SK-N-SH treated with all-trans-retinoic acid at 6 μM for 48 hours (cell line): ENCODE data around the gene ATP1A2.

Experiments used
- ATAC-seq: fragments of 200-7000 bp; cut with Tn5 transposase; 3 replicates; pipeline ENCODE4 v1.9.1; 2020; ENCODE audit warnings: mild to moderate bottlenecking, moderate library complexity
- BACH2 ChIP-seq: fragments of 250-450 bp; sonication (Bioruptor Pico); IDR thresholded peaks from 2 replicates; pipeline ENCODE4 v1.9.0; 2021; ENCODE audit warnings: mild to moderate bottlenecking, borderline replicate concordance
- CSDC2 ChIP-seq: fragments of 250-450 bp; sonication (Bioruptor Pico); IDR thresholded peaks from 2 replicates; pipeline ENCODE4 v1.5.0; 2020; ENCODE audit warnings: mild to moderate bottlenecking, moderate library complexity
- CSRNP3 ChIP-seq: fragments of 250-450 bp; sonication (Bioruptor Pico); IDR thresholded peaks from 2 replicates; pipeline ENCODE4 v1.5.1; 2021; ENCODE audit warnings: mild to moderate bottlenecking, moderate library complexity
- ESRRG ChIP-seq: fragments of 250-450 bp; sonication (Bioruptor Pico); IDR thresholded peaks from 2 replicates; pipeline ENCODE4 v1.6.1; 2021; ENCODE audit warnings: mild to moderate bottlenecking
- GLIS3 ChIP-seq: fragments of 250-450 bp; sonication (Bioruptor Pico); IDR thresholded peaks from 2 replicates; pipeline ENCODE4 v1.5.0; 2020; ENCODE audit warnings: mild to moderate bottlenecking, moderate library complexity
- ISL1 ChIP-seq: fragments of 250-450 bp; sonication (Bioruptor Pico); IDR thresholded peaks from 2 replicates; pipeline ENCODE4 v2.1.2; 2022; ENCODE audit warnings: mild to moderate bottlenecking, moderate library complexity
- OSR1 ChIP-seq: fragments of 250-450 bp; sonication (Bioruptor Pico); IDR thresholded peaks from 2 replicates; pipeline ENCODE4 v1.8.0; 2022; ENCODE audit warnings: moderate library complexity, mild to moderate bottlenecking, inconsistent platforms
- PPARA ChIP-seq: fragments of 250-450 bp; sonication (Bioruptor Pico); IDR thresholded peaks from 2 replicates; pipeline ENCODE4 v1.5.0; 2020; ENCODE audit warnings: mild to moderate bottlenecking, borderline replicate concordance
- RARB ChIP-seq: fragments of 250-450 bp; sonication (Bioruptor Pico); IDR thresholded peaks from 2 replicates; pipeline ENCODE4 v1.8.0; 2021; ENCODE audit warnings: mild to moderate bottlenecking, moderate library complexity
- SNAI2 ChIP-seq: fragments of 250-450 bp; sonication (Bioruptor Pico); IDR thresholded peaks from 2 replicates; pipeline ENCODE4 v1.5.0; 2020; ENCODE audit warnings: mild to moderate bottlenecking, moderate library complexity
- TCF4 ChIP-seq: fragments of 250-450 bp; sonication (Bioruptor Pico); IDR thresholded peaks from 2 replicates; pipeline ENCODE4 v1.8.0; 2021; ENCODE audit warnings: mild to moderate bottlenecking, moderate library complexity, borderline replicate concordance
- TOX ChIP-seq: fragments of 250-450 bp; sonication (Bioruptor Pico); IDR thresholded peaks from 2 replicates; pipeline ENCODE4 v1.8.0; 2021; ENCODE audit warnings: mild to moderate bottlenecking, moderate library complexity, borderline replicate concordance
- TSHZ2 ChIP-seq: fragments of 250-450 bp; sonication (Bioruptor Pico); IDR thresholded peaks from 2 replicates; pipeline ENCODE4 v1.5.0; 2020; ENCODE audit warnings: mild to moderate bottlenecking, moderate library complexity
- ZFP3 ChIP-seq: fragments of 250-450 bp; sonication (Bioruptor Pico); IDR thresholded peaks from 2 replicates; pipeline ENCODE4 v1.5.0; 2020; ENCODE audit warnings: mild to moderate bottlenecking, moderate library complexity
- ZFP30 ChIP-seq: fragments of 450-650 bp; formaldehyde crosslinking; IDR thresholded peaks from 2 replicates; pipeline ENCODE4 v1.5.0; 2022; ENCODE audit warnings: mild to moderate bottlenecking, moderate library complexity
- ZNF565 ChIP-seq: fragments of 450-650 bp; formaldehyde crosslinking; conservative IDR thresholded peaks from 2 replicates; pipeline ENCODE4 v1.5.0; 2020; ENCODE audit warnings: low read depth, mild to moderate bottlenecking, moderate library complexity
- ZNF70 ChIP-seq: fragments of 450-650 bp; formaldehyde crosslinking; IDR thresholded peaks from 2 replicates; pipeline ENCODE4 v1.5.0; 2020; ENCODE audit warnings: mild to moderate bottlenecking, moderate library complexity
- ZNF8 ChIP-seq: fragments of 450-650 bp; formaldehyde crosslinking; IDR thresholded peaks from 2 replicates; pipeline ENCODE4 v1.5.0; 2020; ENCODE audit warnings: mild to moderate bottlenecking, moderate library complexity
- TF ChIP-seq, protein P1 (sequence below): fragments of 250-450 bp; sonication (Bioruptor Pico); IDR thresholded peaks from 2 replicates; pipeline ENCODE4 v1.5.1; 2020; ENCODE audit warnings: low read depth, mild to moderate bottlenecking, moderate library complexity
- TF ChIP-seq, protein P2 (sequence below): fragments of 250-450 bp; sonication (Bioruptor Pico); IDR thresholded peaks from 2 replicates; pipeline ENCODE4 v1.8.0; 2020; ENCODE audit warnings: mild to moderate bottlenecking, moderate library complexity, borderline replicate concordance

Gene ATP1A2

GRCh38 chr1:160103658-160104408 lies 11.7 kb upstream of the ATP1A2 start:
- ATAC-seq: no peak
- TF ChIP-seq RARB (CRISPR knock-in tag) (no peak), ZFP30 (no peak), TSHZ2 (no peak), ZNF8 (CRISPR knock-in tag) (no peak), ZNF70 (no peak), CSDC2 (CRISPR knock-in tag) (no peak), CSRNP3 (CRISPR knock-in tag) (no peak), ISL1 (CRISPR knock-in tag) (no peak), BACH2 (CRISPR knock-in tag) (no peak), ESRRG (CRISPR knock-in tag) (no peak)
- TF ChIP-seq, protein P1, sequence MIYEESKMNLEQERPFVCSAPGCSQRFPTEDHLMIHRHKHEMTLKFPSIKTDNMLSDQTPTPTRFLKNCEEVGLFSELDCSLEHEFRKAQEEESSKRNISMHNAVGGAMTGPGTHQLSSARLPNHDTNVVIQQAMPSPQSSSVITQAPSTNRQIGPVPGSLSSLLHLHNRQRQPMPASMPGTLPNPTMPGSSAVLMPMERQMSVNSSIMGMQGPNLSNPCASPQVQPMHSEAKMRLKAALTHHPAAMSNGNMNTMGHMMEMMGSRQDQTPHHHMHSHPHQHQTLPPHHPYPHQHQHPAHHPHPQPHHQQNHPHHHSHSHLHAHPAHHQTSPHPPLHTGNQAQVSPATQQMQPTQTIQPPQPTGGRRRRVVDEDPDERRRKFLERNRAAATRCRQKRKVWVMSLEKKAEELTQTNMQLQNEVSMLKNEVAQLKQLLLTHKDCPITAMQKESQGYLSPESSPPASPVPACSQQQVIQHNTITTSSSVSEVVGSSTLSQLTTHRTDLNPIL: no peak
- TF ChIP-seq, protein P2, sequence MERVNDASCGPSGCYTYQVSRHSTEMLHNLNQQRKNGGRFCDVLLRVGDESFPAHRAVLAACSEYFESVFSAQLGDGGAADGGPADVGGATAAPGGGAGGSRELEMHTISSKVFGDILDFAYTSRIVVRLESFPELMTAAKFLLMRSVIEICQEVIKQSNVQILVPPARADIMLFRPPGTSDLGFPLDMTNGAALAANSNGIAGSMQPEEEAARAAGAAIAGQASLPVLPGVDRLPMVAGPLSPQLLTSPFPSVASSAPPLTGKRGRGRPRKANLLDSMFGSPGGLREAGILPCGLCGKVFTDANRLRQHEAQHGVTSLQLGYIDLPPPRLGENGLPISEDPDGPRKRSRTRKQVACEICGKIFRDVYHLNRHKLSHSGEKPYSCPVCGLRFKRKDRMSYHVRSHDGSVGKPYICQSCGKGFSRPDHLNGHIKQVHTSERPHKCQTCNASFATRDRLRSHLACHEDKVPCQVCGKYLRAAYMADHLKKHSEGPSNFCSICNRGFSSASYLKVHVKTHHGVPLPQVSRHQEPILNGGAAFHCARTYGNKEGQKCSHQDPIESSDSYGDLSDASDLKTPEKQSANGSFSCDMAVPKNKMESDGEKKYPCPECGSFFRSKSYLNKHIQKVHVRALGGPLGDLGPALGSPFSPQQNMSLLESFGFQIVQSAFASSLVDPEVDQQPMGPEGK (CRISPR knock-in tag): no peak

DNA sequence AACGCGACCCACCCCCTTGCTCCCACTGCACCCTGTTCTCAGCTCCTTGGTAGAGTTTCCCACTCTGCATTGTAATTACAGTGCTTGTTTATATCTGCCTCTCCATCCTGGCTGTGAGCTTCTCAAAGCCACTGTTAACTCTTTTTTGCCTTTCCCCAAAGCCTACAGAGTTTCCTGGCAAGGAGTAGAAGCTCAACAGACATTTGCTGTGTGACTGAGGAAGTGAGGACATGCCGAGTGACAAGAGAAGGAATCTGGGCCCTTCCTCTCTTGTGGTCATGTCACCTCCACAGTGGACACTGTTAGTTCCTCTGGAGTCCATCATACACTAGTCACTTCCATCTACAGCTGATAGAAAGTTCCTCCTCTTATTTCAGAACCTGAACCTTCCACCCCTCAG lies 11.1 kb upstream of the ATP1A2 start:
- no peak for ATAC-seq
- no peak for TF ChIP-seq ESRRG (CRISPR knock-in tag)
- no peak for TF ChIP-seq ZNF8 (CRISPR knock-in tag)
- TF ChIP-seq ZNF70: no peak
- TF ChIP-seq, protein P2 (CRISPR knock-in tag): no peak
- TF ChIP-seq ISL1 (CRISPR knock-in tag): no peak
- TF ChIP-seq, protein P1: no peak

- ATAC-seq: no peak
- TF ChIP-seq CSRNP3 (CRISPR knock-in tag) (no peak), ZNF8 (CRISPR knock-in tag) (no peak), BACH2 (CRISPR knock-in tag) (no peak), ZFP30 (no peak)
These were observed 10.4 kb upstream of the ATP1A2 start for GRCh38 chr1:160105155-160105554.

- no peak for ATAC-seq
- TF ChIP-seq ZFP3: no peak
- no peak for TF ChIP-seq TOX
- TF ChIP-seq CSDC2 (CRISPR knock-in tag): no peak
- no peak for TF ChIP-seq OSR1
- no peak for TF ChIP-seq CSRNP3 (CRISPR knock-in tag)
- no peak for TF ChIP-seq GLIS3 (CRISPR knock-in tag)
- no peak for TF ChIP-seq ZNF565 (CRISPR knock-in tag)
- TF ChIP-seq ISL1 (CRISPR knock-in tag): no peak
- TF ChIP-seq PPARA (CRISPR knock-in tag): no peak
- TF ChIP-seq ESRRG (CRISPR knock-in tag): no peak
- TF ChIP-seq SNAI2: no peak
- no peak for TF ChIP-seq TCF4 (CRISPR knock-in tag)
These were observed 8.0 kb upstream of the ATP1A2 start for GRCh38 chr1:160107512-160107911.
